Dermis microvascular lymphatic vessel endothelial cell (primary cell): ENCODE measurements around the gene IKBKG. TPM values are rescaled to one million over a fixed set of nuclear protein-coding genes. Genes with fewer than 3 reads are reported as not detected.
A peak's percentile ranks its signal among the peaks of the same experiment; 100 is the strongest.
"Not testable (repeated sequence)": the region's sequence is repeated elsewhere in the genome, so short reads cannot be mapped to it uniquely, and the experiment has no call there.

Experiments
- DNase-seq, 2 donors: peaks; one replicate each; pipeline versions ENCODE4 v3.0.0 to v3.0.0-alpha.2; 2010; ENCODE audit warnings: low read depth in 2 of 2
- total RNA-seq: library from RNA; depleted of rRNA; stranded (reverse); fragments of >200 nt; gene quantifications from 2 replicates; pipeline ENCODE4 v1.2.1, GENCODE V29; 2014

Gene IKBKG
- total RNA-seq, 1 donor from 2014 or later = 12.1 TPM

DNA sequence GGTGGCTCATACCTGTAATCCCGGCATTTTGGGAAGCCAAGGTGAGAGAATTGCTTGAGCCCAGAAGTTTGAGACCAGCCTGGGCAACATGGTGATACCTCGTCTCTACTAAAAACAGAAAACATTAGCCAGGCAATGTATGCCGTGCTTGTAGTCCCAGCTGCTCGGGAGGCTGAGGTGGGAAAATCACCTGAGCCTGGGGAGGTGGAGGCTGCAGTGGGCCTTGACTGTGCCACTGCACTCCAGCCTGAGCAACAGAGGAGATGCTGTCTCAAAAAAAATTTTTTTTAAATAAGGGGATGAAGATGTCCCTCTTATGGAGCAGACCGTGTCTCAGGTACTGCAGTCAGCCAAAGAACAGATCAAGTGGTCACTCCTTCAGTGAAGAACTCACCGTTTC, 58.1 kb downstream of the IKBKG start:
- DNase-seq = no peak

DNA sequence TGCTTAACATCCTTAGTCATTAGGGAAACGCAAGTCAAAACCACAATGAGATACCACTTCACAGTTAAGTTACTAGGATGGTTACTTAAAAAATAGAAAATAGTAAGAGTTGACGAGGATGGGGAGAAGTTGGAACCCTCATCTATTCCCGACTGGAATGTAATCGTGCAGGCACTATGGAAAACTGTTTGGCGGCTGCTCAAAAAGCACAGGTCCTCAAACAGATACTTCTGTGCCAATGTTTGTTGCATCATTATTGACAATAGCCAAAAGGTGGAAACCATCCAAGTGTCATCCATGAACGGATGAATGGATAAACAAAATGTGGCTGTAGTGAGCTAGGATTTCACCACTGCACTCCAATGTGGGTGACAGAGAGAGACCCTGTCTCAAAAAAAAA, 60.0 kb downstream of the IKBKG start:
- DNase-seq = peak; percentile 13 to 80

DNA sequence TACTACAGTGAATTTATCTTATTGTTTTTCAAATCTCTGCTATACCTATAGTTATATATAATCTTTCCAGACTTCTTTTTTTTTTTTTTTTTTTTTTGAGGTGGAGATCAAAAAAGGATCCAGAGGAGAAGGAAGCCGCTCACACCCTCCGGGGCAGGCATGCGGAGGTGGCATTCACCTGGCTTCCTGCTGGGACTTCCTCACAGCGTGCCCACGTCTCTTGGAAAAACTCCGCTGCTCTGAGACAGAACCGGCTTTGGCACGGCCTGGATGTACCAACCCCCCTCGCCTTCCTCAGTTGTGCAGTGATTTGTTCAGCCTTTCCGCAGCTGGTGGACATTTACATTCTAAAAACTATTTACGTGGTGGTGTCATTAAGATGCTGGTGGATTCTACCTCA, 60.6 kb downstream of the IKBKG start:
- DNase-seq = not testable (repeated sequence)

DNA sequence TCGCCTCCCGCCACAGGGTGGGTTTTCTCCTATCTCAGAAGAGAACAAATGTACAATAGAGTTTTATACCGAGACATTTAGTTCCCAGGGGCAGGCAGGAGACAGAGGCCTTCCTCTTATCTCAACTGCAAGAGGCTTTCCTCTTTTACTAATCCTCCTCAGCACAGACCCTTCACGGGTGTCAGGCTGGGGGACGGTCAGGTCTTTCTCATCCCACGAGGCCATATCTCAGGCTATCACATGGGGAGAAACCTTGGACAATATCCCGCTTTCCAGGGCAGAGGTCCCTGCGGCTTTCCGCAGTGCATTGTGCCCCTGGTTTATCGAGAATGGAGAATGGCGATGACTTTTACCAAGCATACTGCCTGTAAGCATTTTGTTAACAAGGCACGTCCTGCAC, 61.4 kb downstream of the IKBKG start:
- not testable (repeated sequence) for DNase-seq

DNA sequence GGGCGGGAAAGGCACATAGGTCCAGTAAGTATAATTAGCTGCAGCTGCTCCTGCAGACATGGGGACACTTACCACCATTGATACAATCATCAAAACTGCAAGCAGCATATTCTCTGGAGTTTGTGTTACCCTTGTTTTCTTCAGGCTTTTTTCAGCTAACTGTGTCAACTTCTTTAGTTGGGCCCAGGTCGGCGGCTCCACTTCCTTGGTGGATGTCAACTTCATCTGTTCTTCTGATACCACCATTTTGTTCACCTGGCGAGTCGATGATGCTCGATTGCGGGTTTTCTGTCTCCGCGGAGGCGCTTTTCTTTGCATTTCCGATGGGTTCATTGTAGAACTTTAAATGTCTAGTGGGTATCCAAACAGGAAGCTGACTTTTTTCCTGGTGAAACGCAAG, 63.7 kb downstream of the IKBKG start:
- not testable (repeated sequence) for DNase-seq

DNA sequence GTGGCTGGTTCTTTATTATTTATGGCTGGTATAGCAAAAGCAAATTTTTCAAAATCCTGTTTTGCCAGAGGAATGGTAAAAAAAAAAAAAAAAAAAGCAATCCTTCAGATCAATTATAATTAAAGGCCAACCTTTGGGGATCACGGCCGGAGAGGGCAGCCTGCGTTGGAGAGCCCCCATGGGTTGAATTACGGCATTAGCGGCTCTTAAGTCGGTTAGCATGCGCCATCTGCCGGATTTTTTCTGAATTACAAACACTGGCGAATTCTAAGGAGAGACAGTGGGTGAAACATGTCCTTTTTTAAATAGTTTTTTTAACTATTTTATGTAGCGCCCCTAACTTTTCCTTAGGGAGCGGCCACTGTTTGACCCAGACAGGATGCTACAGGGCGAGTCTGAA, 66.2 kb downstream of the IKBKG start:
- not testable (repeated sequence) for DNase-seq

Other genes starting within 250 kb of the IKBKG start
- gene FLNA, start 173.0 kb upstream of the IKBKG start, total RNA-seq = 1,135 and 1,161 TPM in 2 replicates
- gene EMD, start 168.3 kb upstream of the IKBKG start, total RNA-seq = 17.8 and 20.5 TPM in 2 replicates
- 2,372 and 2,629 TPM in 2 replicates for gene RPL10, start 149.2 kb upstream of the IKBKG start, total RNA-seq
- gene DNASE1L1, start 138.4 kb upstream of the IKBKG start, total RNA-seq = 105 and 121 TPM in 2 replicates
- gene TAFAZZIN, start 136.1 kb upstream of the IKBKG start, total RNA-seq = 11.9 and 14.9 TPM in 2 replicates
- gene ATP6AP1, start 118.9 kb upstream of the IKBKG start, total RNA-seq = 58.0 and 105 TPM in 2 replicates
- gene GDI1, start 110.5 kb upstream of the IKBKG start, total RNA-seq = 27.0 and 43.0 TPM in 2 replicates
- 43.9 and 60.2 TPM in 2 replicates for gene FAM50A, start 103.5 kb upstream of the IKBKG start, total RNA-seq
- 3.0 and 6.2 TPM in 2 replicates for gene PLXNA3, start 89.3 kb upstream of the IKBKG start, total RNA-seq
- gene LAGE3, start 68.3 kb upstream of the IKBKG start, total RNA-seq = 14.9 and 16.9 TPM in 2 replicates
- 29.8 and 38.1 TPM in 2 replicates for gene UBL4A, start 61.0 kb upstream of the IKBKG start, total RNA-seq
- 8.1 and 14.4 TPM in 2 replicates for gene SLC10A3, start 57.0 kb upstream of the IKBKG start, total RNA-seq
- 13.7 and 20.9 TPM in 2 replicates for gene FAM3A, start 31.4 kb upstream of the IKBKG start, total RNA-seq
- gene G6PD, start 774 bp upstream of the IKBKG start, total RNA-seq = 33.9 and 35.4 TPM in 2 replicates
- gene CTAG1A, start 37.5 kb downstream of the IKBKG start, total RNA-seq = not detected in 2 replicates
- not detected in 2 replicates for gene CTAG1B, start 71.7 kb downstream of the IKBKG start, total RNA-seq
- gene CTAG2, start 106.0 kb downstream of the IKBKG start, total RNA-seq = not detected in 2 replicates
- gene GAB3, start 203.5 kb downstream of the IKBKG start, total RNA-seq = 6.7 and 11.6 TPM in 2 replicates
- 37.1 and 46.3 TPM in 2 replicates for gene DKC1, start 215.2 kb downstream of the IKBKG start, total RNA-seq